H1 (cell line): Measurements from ENCODE around the gene HOMER2. TPM values are rescaled to one million over a fixed set of nuclear protein-coding genes. Genes with fewer than 3 reads are reported as not detected.

ENCODE experiments used
- CTCF ChIA-PET: fragments of 300-600 bp; sonication (Branson Sonifier 250); formaldehyde crosslinking; loops from one replicate; lab custom pipeline; 2021; ENCODE audit not compliant: partially characterized antibody; lab: Charles Lee
- POLR2A ChIA-PET: fragments of 300-600 bp; sonication (Branson Sonifier 250); formaldehyde crosslinking; loops from one replicate; lab custom pipeline; 2021; ENCODE audit warnings: inconsistent platforms; ENCODE audit not compliant: partially characterized antibody; lab: Charles Lee
- DNase-seq, 2 experiments: peaks; one replicate each; pipeline versions ENCODE4 v3.0.0 to v3.0.0-alpha.2; 2010 to 2022; ENCODE audit warnings: low spot score in 2 of 2, low read depth in 1 of 2, mixed read lengths in 1 of 2
- FAIRE-seq: peaks from 2 replicates; lab custom pipeline; 2011; peaks lifted over from hg19 to GRCh38; lab: Jason Lieb, UNC
- H2AFZ ChIP-seq: 2 replicates; pipeline ENCODE4 v1.8.1; 2012; ENCODE audit warnings: low read length, inconsistent platforms
- H2AK5ac ChIP-seq: 2 replicates; pipeline ENCODE4 v1.6.1; 2013; ENCODE audit warnings: low read depth, low read length
- H2BK120ac ChIP-seq: replicated peaks from 2 replicates; pipeline ENCODE3; 2013; ENCODE audit warnings: low read depth, low read length, inconsistent platforms
- H2BK12ac ChIP-seq: 2 replicates; pipeline ENCODE4 v1.6.1; 2013; ENCODE audit warnings: low read depth, low read length
- H2BK15ac ChIP-seq: 2 replicates; pipeline ENCODE4 v1.6.1; 2013; ENCODE audit warnings: low read length
- H2BK20ac ChIP-seq: 2 replicates; pipeline ENCODE4 v1.6.1; 2013; ENCODE audit warnings: low read length
- H2BK5ac ChIP-seq: 2 replicates; pipeline ENCODE4 v1.6.1; 2013; ENCODE audit warnings: low read depth, low read length
- H3K14ac ChIP-seq: 2 replicates; pipeline ENCODE4 v1.6.1; 2013; ENCODE audit warnings: inconsistent platforms; ENCODE audit not compliant: insufficient read length
- H3K18ac ChIP-seq: 2 replicates; pipeline ENCODE4 v1.6.1; 2013; ENCODE audit warnings: low read length; ENCODE audit errors: extremely low read depth
- H3K23ac ChIP-seq: 2 replicates; pipeline ENCODE4 v1.6.1; 2013; ENCODE audit warnings: inconsistent platforms; ENCODE audit not compliant: insufficient read length
- H3K23me2 ChIP-seq: 2 replicates; pipeline ENCODE4 v1.6.1; 2013; ENCODE audit warnings: low read depth, low read length
- H3K27ac ChIP-seq: 2 replicates; pipeline ENCODE4 v1.6.1; 2011; ENCODE audit warnings: low read depth, low read length, inconsistent platforms
- H3K27me3 ChIP-seq, 4 experiments: replicated peaks in 1 of 4; 1 replicate in 1 of 4; 2 replicates in 3 of 4; pipeline versions ENCODE4 v1.6.1 to v1.8.1; 2011 to 2013; ENCODE audit warnings: low read length in 3 of 4, mild to moderate bottlenecking in 3 of 4, inconsistent platforms in 2 of 4, mixed read lengths in 2 of 4, moderate library complexity in 1 of 4; ENCODE audit not compliant: control insufficient read depth in 3 of 4, insufficient read depth in 3 of 4; ENCODE audit errors: extremely low read depth in 1 of 4
- H3K36me3 ChIP-seq, 4 experiments: 2 replicates each; pipeline versions ENCODE4 v1.6.1 to v1.8.1; 2011 to 2013; ENCODE audit warnings: mild to moderate bottlenecking in 4 of 4, low read length in 3 of 4, moderate library complexity in 2 of 4, control low read depth in 1 of 4, inconsistent platforms in 1 of 4; ENCODE audit not compliant: insufficient read depth in 4 of 4, control insufficient read depth in 2 of 4
- H3K4ac ChIP-seq: replicated peaks from 2 replicates; pipeline ENCODE3; 2013; ENCODE audit warnings: low read length, low read depth, mixed read lengths, inconsistent platforms; ENCODE audit not compliant: insufficient read length
- H3K4me1 ChIP-seq, 4 experiments: replicated peaks in 1 of 4; 1 replicate in 1 of 4; 2 replicates in 3 of 4; pipeline versions ENCODE4 v1.6.1 to v1.8.1; 2011 to 2013; ENCODE audit warnings: low read length in 3 of 4, inconsistent platforms in 2 of 4, mixed read lengths in 1 of 4; ENCODE audit not compliant: insufficient read depth in 4 of 4, control insufficient read depth in 3 of 4
- H3K4me2 ChIP-seq, 2 experiments: 2 replicates each; pipeline versions ENCODE4 v1.6.1 to v1.8.1; 2011 to 2013; ENCODE audit warnings: low read depth in 2 of 2, low read length in 2 of 2, control low read depth in 1 of 2, inconsistent platforms in 1 of 2, mild to moderate bottlenecking in 1 of 2; ENCODE audit not compliant: insufficient read depth in 1 of 2
- H3K4me3 ChIP-seq, 4 experiments: fragments of 200-600, 300-600 bp in 1 of 4; sonication (generic), shearing (Covaris generic), sonication (Bioruptor Twin) in 1 of 4; 2 replicates each; pipeline versions ENCODE4 v1.5.1 to v1.8.1; 2011 to 2016; ENCODE audit warnings: low read length in 4 of 4, low read depth in 3 of 4, control low read depth in 2 of 4, inconsistent platforms in 2 of 4, mild to moderate bottlenecking in 2 of 4, mixed read lengths in 1 of 4, moderate library complexity in 1 of 4; ENCODE audit not compliant: insufficient read depth in 2 of 4; ENCODE audit errors: extremely low read depth in 1 of 4
- H3K56ac ChIP-seq: replicated peaks from 2 replicates; pipeline ENCODE3; 2013; ENCODE audit warnings: low read depth, mild to moderate bottlenecking, mixed read lengths, low read length, inconsistent platforms; ENCODE audit not compliant: insufficient read length
- H3K79me1 ChIP-seq: 2 replicates; pipeline ENCODE4 v1.6.1; 2013; ENCODE audit warnings: low read depth, low read length, control low read depth
- H3K79me2 ChIP-seq, 2 experiments: 2 replicates each; pipeline versions ENCODE4 v1.6.1 to v1.8.1; 2012 to 2013; ENCODE audit warnings: low read length in 2 of 2, mild to moderate bottlenecking in 2 of 2, inconsistent platforms in 1 of 2; ENCODE audit not compliant: insufficient read depth in 2 of 2, control insufficient read depth in 1 of 2
- H3K9ac ChIP-seq, 4 experiments: replicated peaks in 1 of 4; 1 replicate in 1 of 4; 2 replicates in 3 of 4; pipeline versions ENCODE4 v1.6.1 to v1.8.1; 2011 to 2013; ENCODE audit warnings: low read depth in 3 of 4, low read length in 3 of 4, control low read depth in 2 of 4, mild to moderate bottlenecking in 2 of 4, moderate library complexity in 2 of 4, inconsistent platforms in 1 of 4; ENCODE audit errors: extremely low read depth in 1 of 4
- H3K9me3 ChIP-seq, 2 experiments: 2 replicates each; pipeline versions ENCODE4 v1.6.1 to v1.8.1; 2012 to 2013; ENCODE audit warnings: mild to moderate bottlenecking in 2 of 2, moderate library complexity in 2 of 2, control low read depth in 1 of 2, inconsistent platforms in 1 of 2, low read depth in 1 of 2, low read length in 1 of 2, mixed read lengths in 1 of 2; ENCODE audit not compliant: insufficient read depth in 2 of 2
- H4K20me1 ChIP-seq, 2 experiments: replicated peaks in 1 of 2; 2 replicates each; pipeline versions ENCODE3 to v1.8.1; 2011 to 2013; ENCODE audit warnings: inconsistent platforms in 2 of 2, low read length in 2 of 2, mild to moderate bottlenecking in 1 of 2; ENCODE audit not compliant: insufficient read depth in 2 of 2, control insufficient read depth in 1 of 2
- H4K5ac ChIP-seq: 2 replicates; pipeline ENCODE4 v1.6.1; 2013; ENCODE audit warnings: low read length, low read depth, mixed read lengths, inconsistent platforms; ENCODE audit not compliant: insufficient read length
- H4K8ac ChIP-seq: 2 replicates; pipeline ENCODE4 v1.8.0; 2013; ENCODE audit warnings: mild to moderate bottlenecking, moderate library complexity, low read length, inconsistent platforms; ENCODE audit not compliant: insufficient read depth; ENCODE audit errors: extremely low read depth
- H4K91ac ChIP-seq: replicated peaks from 2 replicates; pipeline ENCODE3; 2013; ENCODE audit warnings: low read length, mixed read lengths, inconsistent platforms; ENCODE audit not compliant: insufficient read length
- YY1 ChIP-seq: IDR thresholded peaks from 2 replicates; pipeline ENCODE4 v1.6.1; 2011; ENCODE audit warnings: low read depth, mild to moderate bottlenecking, low read length
- WGBS, 2 experiments: shearing (Covaris generic) in 1 of 2; methylation state at CpG; one replicate each; pipeline versions ENCODE4 v1.1.6 to v1.1.7; 2013 to 2015; ENCODE audit warnings: low lambda C conversion rate in 2 of 2, mixed read lengths in 2 of 2, inconsistent platforms in 1 of 2, low coverage in 1 of 2, missing lambda C conversion rate in 1 of 2; ENCODE audit not compliant: insufficient replicate concordance in 2 of 2, insufficient coverage in 1 of 2, insufficient read length in 1 of 2; ENCODE audit errors: extremely low coverage in 1 of 2, missing lambda C conversion rate in 1 of 2; 5-methylcytosine and 5-hydroxymethylcytosine counted together
- polyA plus RNA-seq, 7 experiments: library from polyadenylated mRNA; depleted of rRNA in 3 of 7; stranded (reverse) in 5 of 7; unstranded in 2 of 7; fragments of >200 nt in 5 of 7; fragments of 200-250 nt in 2 of 7; gene quantifications; 1 replicate in 5 of 7; 2 replicates in 1 of 7; 4 replicates in 1 of 7; pipeline versions ENCODE4 v1.2.1 to v1.2.3, GENCODE V29; 2011 to 2013; ENCODE audit warnings: missing spikeins in 2 of 7, mixed read lengths in 2 of 7
- total RNA-seq: library from RNA; stranded (reverse); fragmentation: NEBNext Ultra II Directional; extraction: Animal tissue kit (Norgen Biotek cat#: 25700); gene quantifications from 2 replicates; pipeline ENCODE4 v1.2.1, GENCODE V29; 2021

The HOMER2 gene
- total and polyA plus RNA-seq, 2 of the 8 experiments (the other 6 are each of a cell fraction or from before 2014, with no cell fraction given) = 12.5 to 27.6 TPM

DNA sequence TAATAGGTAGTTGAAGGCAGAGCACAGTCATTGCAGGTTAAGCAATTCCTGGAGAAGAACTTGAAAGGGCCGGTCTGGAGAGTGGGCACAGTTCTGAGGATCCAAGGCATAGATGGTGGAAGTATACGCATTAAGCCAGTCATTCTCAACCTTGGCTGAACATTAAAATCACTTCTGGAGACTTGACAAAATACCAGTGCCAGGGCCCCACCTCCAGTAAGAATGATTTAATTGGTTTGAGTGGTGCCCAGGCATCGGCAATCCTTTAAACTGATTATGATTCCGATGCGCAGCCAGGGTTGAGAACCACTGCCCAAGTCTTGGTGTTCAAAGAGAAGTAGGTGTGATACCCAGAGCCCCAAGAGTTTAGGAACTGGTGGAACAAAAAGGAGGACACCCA, 6.9 kb upstream of the HOMER2 start:
- no peak for TF ChIP-seq YY1
- peaks cover 0 to 11% (median 6%) of the 10 kb centered on the region in 4 experiments; a peak in 4 of 7 replicates for H3K4me1 ChIP-seq
- no peak overlapping the region for H3K14ac ChIP-seq
- no peak overlapping the region for H3K23ac ChIP-seq
- H3K9me3 ChIP-seq = no peaks in the 10 kb centered on the region
- DNase-seq = no peak
- no peaks in the 10 kb centered on the region for H3K36me3 ChIP-seq
- no peak overlapping the region for H2AFZ ChIP-seq
- no peaks in the 10 kb centered on the region; a peak in 1 of 7 replicates for H3K27me3 ChIP-seq
- WGBS, 2 experiments = 92% methylated on average over 5 of the region's 5 CpGs; no CpG with 5 or more reads in 1 of the 2 experiments
- no peaks in the 10 kb centered on the region for H3K23me2 ChIP-seq
- CTCF ChIA-PET = interaction anchor here (0.8 to 3.9 kb wide), 6 partner anchors 12 to 40 kb away, joined by 3 to 13 read pairs (median 5); no protein-coding TSS in a partner anchor
- H2BK12ac ChIP-seq = no peak overlapping the region
- no peak overlapping the region for H3K56ac ChIP-seq
- POLR2A ChIA-PET = no interaction called here
- H3K18ac ChIP-seq = no peak overlapping the region
- H4K20me1 ChIP-seq = no peaks in the 10 kb centered on the region
- no peak overlapping the region for H3K4ac ChIP-seq
- FAIRE-seq = no peak
- no peaks in the 10 kb centered on the region for H3K79me1 ChIP-seq
- H3K79me2 ChIP-seq = no peaks in the 10 kb centered on the region
- H2BK120ac ChIP-seq = no peak overlapping the region
- H4K5ac ChIP-seq = no peak overlapping the region
- no peak overlapping the region for H2BK15ac ChIP-seq
- no peak overlapping the region for H2BK20ac ChIP-seq
- H3K9ac ChIP-seq = no peak overlapping the region
- no peak overlapping the region for H2BK5ac ChIP-seq
- no peak overlapping the region for H4K91ac ChIP-seq
- no peak overlapping the region for H3K4me3 ChIP-seq
- H2AK5ac ChIP-seq = no peak overlapping the region
- H3K4me2 ChIP-seq = no peak overlapping the region
- H4K8ac ChIP-seq = no peak overlapping the region
- H3K27ac ChIP-seq = no peak overlapping the region
